OCI-LY3 (cell line): ENCODE data around the gene DMRTA1.

Experiments
- CTCF ChIP-seq: fragments of 200-600, 300-600 bp; sonication (generic); IDR thresholded peaks from 2 replicates; pipeline ENCODE4 v1.5.1; 2014; ENCODE audit warnings: antibody characterized with exemption, low read length, low read depth
- EZH2phosphoT487 ChIP-seq: fragments of 200-600 bp; shearing (Covaris generic); IDR thresholded peaks from 2 replicates; pipeline ENCODE4 v1.6.1; 2018; ENCODE audit warnings: antibody characterized with exemption, mixed run types, low read depth

- TF ChIP-seq EZH2phosphoT487 (no peak), CTCF (no peak)
Observed at GRCh38 chr9:22416692-22417060, 29.9 kb upstream of the DMRTA1 start.
